Psoas muscle (tissue), 8 donors: ENCODE data around the gene PRICKLE4. TPM values are rescaled to one million over a fixed set of nuclear protein-coding genes. Genes with fewer than 3 reads are reported as not detected.

ENCODE experiments used
- ATAC-seq, 4 donors: fragments of 200-7000 bp; cut with Tn5 transposase; one replicate each; pipeline ENCODE4 v1.9.1; 2020; ENCODE audit warnings: moderate library complexity in 3 of 4, mild to moderate bottlenecking in 2 of 4
- DNase-seq, 2 donors: peaks; one replicate each; pipeline ENCODE4 v3.0.0-alpha.2; 2020
- H3K27ac ChIP-seq: fragments of 200-600 bp; one replicate; pipeline ENCODE4 v1.8.0; 2022
- H3K27me3 ChIP-seq, 3 donors: fragments of 200-600 bp in 1 of 3; one replicate each; pipeline versions ENCODE4 v1.6.1 to v1.8.0; 2013 to 2022; ENCODE audit warnings: low read length in 2 of 3, mild to moderate bottlenecking in 2 of 3, moderate library complexity in 1 of 3; ENCODE audit not compliant: insufficient read depth in 3 of 3
- H3K36me3 ChIP-seq, 2 donors: fragments of 200-600 bp in 1 of 2; one replicate each; pipeline versions ENCODE4 v1.6.1 to v1.8.0; 2013 to 2022; ENCODE audit warnings: low read depth in 1 of 2, mild to moderate bottlenecking in 1 of 2, moderate library complexity in 1 of 2; ENCODE audit not compliant: insufficient read depth in 1 of 2
- H3K4me1 ChIP-seq: fragments of 200-600 bp; one replicate; pipeline ENCODE4 v1.8.0; 2022
- H3K4me3 ChIP-seq: fragments of 200-600 bp; one replicate; pipeline ENCODE4 v1.8.0; 2022; ENCODE audit warnings: mild to moderate bottlenecking
- H3K9me3 ChIP-seq: fragments of 200-600 bp; one replicate; pipeline ENCODE4 v1.8.0; 2022
- CTCF ChIP-seq: fragments of 200-600 bp; IDR thresholded peaks from one replicate; pipeline ENCODE4 v1.8.0; 2022; ENCODE audit warnings: antibody characterized with exemption
- WGBS, 3 donors: extraction: QIAGEN DNeasy Blood & Tissue Kit; methylation state at CpG; one replicate each; pipeline versions ENCODE4 v1.1.6 to v1.1.7; 2013; 5-methylcytosine and 5-hydroxymethylcytosine counted together
- intact Hi-C, 2 donors: fragments of 100-400 bp; cut with DNase I; formaldehyde crosslinking; loops; one replicate each; pipeline versions ENCODE4 v1.11.0 to v1.14.2; 2022
- polyA plus RNA-seq, 3 donors: library from polyadenylated mRNA; stranded (reverse); fragments of 200-250 nt; gene quantifications; one replicate each; pipeline ENCODE4 v1.2.3, GENCODE V29; 2013
- total RNA-seq, 4 donors: library from RNA; stranded (reverse); fragmentation: NEBNext Ultra II Directional in 2 of 4; extraction: Animal tissue kit (Norgen Biotek cat#: 25700) in 2 of 4; gene quantifications; one replicate each; pipeline versions ENCODE4 v1.2.1 to v1.2.4, GENCODE V29; 2021 to 2023
- donor health status: healthy with polysubstance abuse.
- donor health status: DM: no; HTN: no; CAD: no; lungs with moderate emphysema.
- donor health status: Bipolar disorder and iron deficiency.
- donor health status: healthy.
- donor health status: DM: yes; HTN: yes; CAD: no.
- donor health status: DM: no; HTN: no; CAD: no.
- donor health status: DM: no; HTN: no; CAD: no.
- donor health status: DM: yes; HTN: yes; CAD: no.

Gene PRICKLE4
- total and polyA plus RNA-seq, 7 donors: 0.46 to 0.92 (median 0.70) TPM; not detected in 2

- H3K9me3 ChIP-seq: no peaks in the 10 kb centered on the region
- WGBS, 3 donors: 60 to 75% (median 63%) methylated on average over 6 of the region's 6 CpGs
- H3K4me3 ChIP-seq: no peak overlapping the region
- intact Hi-C loops: loop anchor here (2.0 to 5.0 kb wide), 2 partner anchors 41 kb away; partner anchors contain the start of gene FRS3 (in 1 of the 2)
- H3K27ac ChIP-seq: no peak overlapping the region
- peaks cover 0 to 6% of the 10 kb centered on the region in 2 donors for H3K36me3 ChIP-seq
- H3K4me1 ChIP-seq: peaks cover 21% of the 10 kb centered on the region
- ATAC-seq: no peak
- TF ChIP-seq CTCF: no peak
- DNase-seq: peak in 1 of 2 donors; percentile 19
- H3K27me3 ChIP-seq: no peaks in the 10 kb centered on the region
Observed at GRCh38 chr6:41736186-41736733, 44.3 kb upstream of the PRICKLE4 start.

- Histone ChIP-seq H3K27me3 (no peaks in the 10 kb centered on the region), H3K4me1 (peaks cover 15% of the 10 kb centered on the region), H3K4me3 (no peak overlapping the region), H3K27ac (no peak overlapping the region), H3K9me3 (no peaks in the 10 kb centered on the region), H3K36me3 (peaks cover 0 to 2% of the 10 kb centered on the region in 2 donors)
- intact Hi-C loops: loop anchor here (2.0 to 5.0 kb wide), 2 partner anchors 40 kb away; partner anchors contain the start of gene FRS3 (in 1 of the 2)
- 86 to 89% (median 87%) methylated on average over 13 of the region's 13 CpGs for WGBS, 3 donors
- ATAC-seq (no peak), DNase-seq (peak in 1 of 2 donors; percentile 48)
- no peak for TF ChIP-seq CTCF
Observed at GRCh38 chr6:41736800-41737555, 43.6 kb upstream of the PRICKLE4 start.

GRCh38 chr6:41737591-41738130 lies 42.9 kb upstream of the PRICKLE4 start:
- intact Hi-C loops: loop anchor here (2.0 to 5.0 kb wide), 2 partner anchors 39 to 40 kb away; partner anchors contain the start of gene FRS3 (in 1 of the 2)
- ATAC-seq (no peak), DNase-seq (no peak)
- H3K4me3 ChIP-seq: no peak overlapping the region
- no peaks in the 10 kb centered on the region for H3K9me3 ChIP-seq
- H3K27me3 ChIP-seq: no peaks in the 10 kb centered on the region
- 87 to 90% (median 89%) methylated on average over 6 of the region's 6 CpGs for WGBS, 3 donors
- TF ChIP-seq CTCF: no peak
- no peaks in the 10 kb centered on the region for H3K36me3 ChIP-seq
- H3K4me1 ChIP-seq: peaks cover 8% of the 10 kb centered on the region
- no peak overlapping the region for H3K27ac ChIP-seq

- peak in 1 of 2 donors; percentile 25 for DNase-seq
- no peak for TF ChIP-seq CTCF
- peaks cover 3% of the 10 kb centered on the region for H3K4me1 ChIP-seq
- no peak overlapping the region for H3K27ac ChIP-seq
- no peak for ATAC-seq
- WGBS, 3 donors: 81 to 86% (median 85%) methylated on average over 4 of the region's 4 CpGs
- no peaks in the 10 kb centered on the region for H3K9me3 ChIP-seq
- H3K4me3 ChIP-seq: no peak overlapping the region
- H3K27me3 ChIP-seq: no peaks in the 10 kb centered on the region
- intact Hi-C loops: loop anchor here in 1 of 2 donors (5.0 kb wide), 1 partner anchor 38 kb away; the partner anchor contains the start of gene FRS3
- no peaks in the 10 kb centered on the region for H3K36me3 ChIP-seq
Observed at GRCh38 chr6:41739041-41739440, 41.5 kb upstream of the PRICKLE4 start.
